Eye (tissue), 1 donor: ENCODE results near the gene MAGEA9B.
A peak's percentile ranks its signal among the peaks of the same experiment; 100 is the strongest.
"Not testable (repeated sequence)": the region's sequence is repeated elsewhere in the genome, so short reads cannot be mapped to it uniquely, and the experiment has no call there.

Experiments used
- DNase-seq: peaks from one replicate; pipeline ENCODE4 v3.0.0-alpha.2; 2015

Gene MAGEA9B

GRCh38 chrX:149587359-149587758 lies at the start of gene MAGEA9B:
MAGEA9B (minus strand) TSS chrX:149587459; CDS start chrX:149583179, 4,280 bp downstream.
- not testable (repeated sequence) for DNase-seq

GRCh38 chrX:149633511-149633910 lies 46.3 kb upstream of the MAGEA9B start:
- DNase-seq: no peak

- peak; percentile 86 for DNase-seq
Observed at GRCh38 chrX:149631234-149632165, 44.2 kb upstream of the MAGEA9B start, which contains the start of gene TMEM185A. TMEM185A (minus strand) TSS chrX:149631792; CDS start chrX:149631580, 212 bp downstream.

GRCh38 chrX:149630681-149631233 lies 43.5 kb upstream of the MAGEA9B start:
- DNase-seq: peak; percentile 42

- DNase-seq: no peak
Observed at GRCh38 chrX:149629730-149630387, 42.6 kb upstream of the MAGEA9B start.

GRCh38 chrX:149628768-149629167 lies 41.5 kb upstream of the MAGEA9B start:
- no peak for DNase-seq

GRCh38 chrX:149628280-149628679 lies 41.0 kb upstream of the MAGEA9B start:
- no peak for DNase-seq

GRCh38 chrX:149626829-149627228 lies 39.6 kb upstream of the MAGEA9B start:
- DNase-seq: not testable (repeated sequence)

- not testable (repeated sequence) for DNase-seq
Observed at GRCh38 chrX:149619662-149620061, 32.4 kb upstream of the MAGEA9B start.

- DNase-seq: no peak
Observed at GRCh38 chrX:149618871-149619270, 31.6 kb upstream of the MAGEA9B start.

- DNase-seq: no peak
Observed at GRCh38 chrX:149611623-149612175, 24.4 kb upstream of the MAGEA9B start.

- no peak for DNase-seq
Observed at GRCh38 chrX:149610511-149610910, 23.3 kb upstream of the MAGEA9B start.

GRCh38 chrX:149607699-149608098 lies 20.4 kb upstream of the MAGEA9B start:
- DNase-seq: no peak

- DNase-seq: not testable (repeated sequence)
Observed at GRCh38 chrX:149605248-149605885, 18.1 kb upstream of the MAGEA9B start.

- not testable (repeated sequence) for DNase-seq
Observed at GRCh38 chrX:149598603-149599002, 11.3 kb upstream of the MAGEA9B start.

- not testable (repeated sequence) for DNase-seq
Observed at GRCh38 chrX:149595943-149596342, 8.7 kb upstream of the MAGEA9B start.

GRCh38 chrX:149595214-149595613 lies 8.0 kb upstream of the MAGEA9B start, which contains the start of gene HSFX2:
HSFX2 (minus strand) TSS chrX:149595314; CDS start chrX:149594700, 614 bp downstream.
- DNase-seq: not testable (repeated sequence)

GRCh38 chrX:149590993-149591392 lies 3.7 kb upstream of the MAGEA9B start:
- not testable (repeated sequence) for DNase-seq

- not testable (repeated sequence) for DNase-seq
Observed at GRCh38 chrX:149585631-149586030, 1.6 kb downstream of the MAGEA9B start.

GRCh38 chrX:149573456-149573855 lies 13.8 kb downstream of the MAGEA9B start:
- not testable (repeated sequence) for DNase-seq

GRCh38 chrX:149572743-149573142 lies 14.5 kb downstream of the MAGEA9B start:
- DNase-seq: no peak

- no peak for DNase-seq
Observed at GRCh38 chrX:149571770-149572169, 15.5 kb downstream of the MAGEA9B start.
